Measurements from ENCODE around the gene RIPK1. TPM values are rescaled to one million over a fixed set of nuclear protein-coding genes. Genes with fewer than 3 reads are reported as not detected.

Gene RIPK1
- polyA plus RNA-seq, 1 of the 3 experiments (the other 2 are of a cell fraction) = 12.0 TPM

DNA sequence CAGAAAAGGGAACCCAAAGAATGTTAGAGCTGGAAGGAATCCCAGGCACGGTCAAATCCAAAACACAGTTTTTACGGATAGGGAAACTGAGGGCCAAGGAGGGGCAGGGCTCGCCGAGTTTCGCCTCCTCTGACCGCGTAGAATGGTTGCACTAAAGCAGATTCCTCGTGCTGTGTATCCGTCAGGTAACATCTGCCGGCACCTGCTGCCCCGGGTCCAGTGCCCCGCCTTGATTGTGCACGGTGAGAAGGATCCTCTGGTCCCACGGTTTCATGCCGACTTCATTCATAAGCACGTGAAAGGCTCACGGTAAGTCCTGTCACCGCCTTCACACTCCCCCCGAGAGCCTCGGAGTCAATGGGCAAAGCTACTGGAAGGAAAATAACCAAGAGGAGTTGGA is 71.9 kb downstream of the RIPK1 start:
- 98% methylated on average over 15 of the region's 20 CpGs for WGBS (ENCODE audit: low lambda C conversion rate)
- no peak for DNase-seq
- Histone ChIP-seq H3K79me2 (ENCODE audit: insufficient read depth) (no peaks in the 10 kb centered on the region), H3K4me2 (no peak overlapping the region), H3K9me2 (no peaks in the 10 kb centered on the region), H4K20me1 (ENCODE audit: insufficient read depth) (no peaks in the 10 kb centered on the region), H3K36me3 (replicated peaks in 1 of 2; ENCODE audit: control insufficient read depth in 1 of 2, insufficient read depth in 2 of 2, low read length in 1 of 2) (peaks cover 25 to 59% of the 10 kb centered on the region in 2 experiments), H3F3A (replicated peaks; ENCODE audit: insufficient read depth) (peaks cover 6% of the 10 kb centered on the region), H3K27me3 (ENCODE audit: insufficient read depth) (no peaks in the 10 kb centered on the region), H2AFZ (ENCODE audit: low read depth) (no peak overlapping the region), H3K4me3 (ENCODE audit: low read depth in 2 of 2, low read length in 1 of 2) (no peak overlapping the region), H3K4me1 (ENCODE audit: control insufficient read depth in 1 of 2, insufficient read depth in 2 of 2, low read depth in 1 of 2, low read length in 1 of 2) (no peaks in the 10 kb centered on the region), H3K9ac (no peak overlapping the region), H3K9me3 (no peaks in the 10 kb centered on the region), H3K27ac (ENCODE audit: low read depth in 2 of 2, low read length in 1 of 2) (no peak overlapping the region)
- ChIA-PET CTCF (interaction anchor here (1.0 to 1.7 kb wide), 5 partner anchors 14 to 592 kb away, joined by 3 to 6 read pairs (median 4); no protein-coding TSS in a partner anchor), POLR2A (interaction anchor here (1.0 kb wide), 1 partner anchor 17 kb away, joined by 3 read pairs; the partner anchor contains the start of gene TUBB2A)
- TF ChIP-seq JUND (IDR thresholded peaks at IDR 0.05) = no peak
- no peak for TF ChIP-seq CTCF (IDR thresholded peaks at IDR 0.05)
- TF ChIP-seq POLR2AphosphoS5 (IDR thresholded peaks at IDR 0.05; ENCODE audit: low read depth, low read length) = no peak
- TF ChIP-seq EP300 (IDR thresholded peaks at IDR 0.05; ENCODE audit: borderline replicate concordance in 1 of 2, low read depth in 1 of 2, low read length in 1 of 2) = no peak
- no peak for TF ChIP-seq RAD21 (IDR thresholded peaks at IDR 0.05; ENCODE audit: low read length)
- TF ChIP-seq SIN3A (IDR thresholded peaks at IDR 0.05; ENCODE audit: borderline replicate concordance, low read depth, low read length) = no peak
- no peak for TF ChIP-seq TEAD4 (IDR thresholded peaks at IDR 0.05; ENCODE audit: borderline replicate concordance, insufficient read depth)
- no peak for TF ChIP-seq EZH2phosphoT487 (IDR thresholded peaks at IDR 0.05; ENCODE audit: borderline replicate concordance, low read depth)
- no peak for TF ChIP-seq RFX5 (IDR thresholded peaks at IDR 0.05; ENCODE audit: low read length)
- TF ChIP-seq GATA2 (CRISPR knock-in tag; IDR thresholded peaks at IDR 0.05) = no peak
- no peak for TF ChIP-seq MXI1 (IDR thresholded peaks at IDR 0.05; ENCODE audit: low read depth, low read length)
- TF ChIP-seq FOXJ3 (CRISPR knock-in tag; IDR thresholded peaks at IDR 0.05) = no peak
- TF ChIP-seq GABPA (IDR thresholded peaks at IDR 0.05; ENCODE audit: low read depth) = no peak
- no peak for TF ChIP-seq NRF1 (IDR thresholded peaks at IDR 0.05; ENCODE audit: low read depth, low read length)
- TF ChIP-seq, protein P1, sequence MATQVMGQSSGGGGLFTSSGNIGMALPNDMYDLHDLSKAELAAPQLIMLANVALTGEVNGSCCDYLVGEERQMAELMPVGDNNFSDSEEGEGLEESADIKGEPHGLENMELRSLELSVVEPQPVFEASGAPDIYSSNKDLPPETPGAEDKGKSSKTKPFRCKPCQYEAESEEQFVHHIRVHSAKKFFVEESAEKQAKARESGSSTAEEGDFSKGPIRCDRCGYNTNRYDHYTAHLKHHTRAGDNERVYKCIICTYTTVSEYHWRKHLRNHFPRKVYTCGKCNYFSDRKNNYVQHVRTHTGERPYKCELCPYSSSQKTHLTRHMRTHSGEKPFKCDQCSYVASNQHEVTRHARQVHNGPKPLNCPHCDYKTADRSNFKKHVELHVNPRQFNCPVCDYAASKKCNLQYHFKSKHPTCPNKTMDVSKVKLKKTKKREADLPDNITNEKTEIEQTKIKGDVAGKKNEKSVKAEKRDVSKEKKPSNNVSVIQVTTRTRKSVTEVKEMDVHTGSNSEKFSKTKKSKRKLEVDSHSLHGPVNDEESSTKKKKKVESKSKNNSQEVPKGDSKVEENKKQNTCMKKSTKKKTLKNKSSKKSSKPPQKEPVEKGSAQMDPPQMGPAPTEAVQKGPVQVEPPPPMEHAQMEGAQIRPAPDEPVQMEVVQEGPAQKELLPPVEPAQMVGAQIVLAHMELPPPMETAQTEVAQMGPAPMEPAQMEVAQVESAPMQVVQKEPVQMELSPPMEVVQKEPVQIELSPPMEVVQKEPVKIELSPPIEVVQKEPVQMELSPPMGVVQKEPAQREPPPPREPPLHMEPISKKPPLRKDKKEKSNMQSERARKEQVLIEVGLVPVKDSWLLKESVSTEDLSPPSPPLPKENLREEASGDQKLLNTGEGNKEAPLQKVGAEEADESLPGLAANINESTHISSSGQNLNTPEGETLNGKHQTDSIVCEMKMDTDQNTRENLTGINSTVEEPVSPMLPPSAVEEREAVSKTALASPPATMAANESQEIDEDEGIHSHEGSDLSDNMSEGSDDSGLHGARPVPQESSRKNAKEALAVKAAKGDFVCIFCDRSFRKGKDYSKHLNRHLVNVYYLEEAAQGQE (IDR thresholded peaks at IDR 0.05; ENCODE audit: low read depth, low read length) = no peak
- TF ChIP-seq USF2 (IDR thresholded peaks at IDR 0.05; ENCODE audit: borderline replicate concordance, low read depth, low read length) = no peak
- no peak for TF ChIP-seq CHD2 (IDR thresholded peaks at IDR 0.05; ENCODE audit: low read length, partially characterized antibody)
- TF ChIP-seq, protein P2, sequence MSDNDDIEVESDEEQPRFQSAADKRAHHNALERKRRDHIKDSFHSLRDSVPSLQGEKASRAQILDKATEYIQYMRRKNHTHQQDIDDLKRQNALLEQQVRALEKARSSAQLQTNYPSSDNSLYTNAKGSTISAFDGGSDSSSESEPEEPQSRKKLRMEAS (IDR thresholded peaks at IDR 0.05; ENCODE audit: low read depth) = no peak
- TF ChIP-seq SMC3 (IDR thresholded peaks at IDR 0.05; ENCODE audit: low read depth, low read length) = no peak
- TF ChIP-seq, protein P3, sequence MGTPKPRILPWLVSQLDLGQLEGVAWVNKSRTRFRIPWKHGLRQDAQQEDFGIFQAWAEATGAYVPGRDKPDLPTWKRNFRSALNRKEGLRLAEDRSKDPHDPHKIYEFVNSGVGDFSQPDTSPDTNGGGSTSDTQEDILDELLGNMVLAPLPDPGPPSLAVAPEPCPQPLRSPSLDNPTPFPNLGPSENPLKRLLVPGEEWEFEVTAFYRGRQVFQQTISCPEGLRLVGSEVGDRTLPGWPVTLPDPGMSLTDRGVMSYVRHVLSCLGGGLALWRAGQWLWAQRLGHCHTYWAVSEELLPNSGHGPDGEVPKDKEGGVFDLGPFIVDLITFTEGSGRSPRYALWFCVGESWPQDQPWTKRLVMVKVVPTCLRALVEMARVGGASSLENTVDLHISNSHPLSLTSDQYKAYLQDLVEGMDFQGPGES (IDR thresholded peaks at IDR 0.05; ENCODE audit: low read depth, low read length) = no peak

All from SK-N-SH (cell line).